Endodermal cell (in vitro differentiated cells): ENCODE results near the gene FAM72D. TPM values are rescaled to one million over a fixed set of nuclear protein-coding genes. Genes with fewer than 3 reads are reported as not detected.
"Not testable (repeated sequence)": the region's sequence is repeated elsewhere in the genome, so short reads cannot be mapped to it uniquely, and the experiment has no call there.

Experiments
- DNase-seq: peaks from one replicate; pipeline ENCODE4 v3.0.0-alpha.2; 2017
- H3K27ac ChIP-seq: 2 replicates; pipeline ENCODE4 v1.5.1; 2013; ENCODE audit warnings: mild to moderate bottlenecking, low read depth, low read length, moderate library complexity
- H3K27me3 ChIP-seq: 2 replicates; pipeline ENCODE4 v1.6.1; 2013; ENCODE audit warnings: mild to moderate bottlenecking, low read length, moderate library complexity; ENCODE audit not compliant: insufficient read depth, control insufficient read depth, poor library complexity, severe bottlenecking
- H3K36me3 ChIP-seq: 2 replicates; pipeline ENCODE4 v1.7.0; 2013; ENCODE audit warnings: mild to moderate bottlenecking, low read length, moderate library complexity; ENCODE audit not compliant: control insufficient read depth, insufficient read depth
- H3K4me1 ChIP-seq: one replicate; pipeline ENCODE4 v1.7.0; 2013; ENCODE audit warnings: low read length; ENCODE audit not compliant: control insufficient read depth, insufficient read depth
- H3K4me3 ChIP-seq: 2 replicates; pipeline ENCODE4 v1.5.1; 2013; ENCODE audit warnings: mild to moderate bottlenecking, low read length, moderate library complexity
- H3K9ac ChIP-seq: 2 replicates; pipeline ENCODE4 v1.6.1; 2013; ENCODE audit warnings: mild to moderate bottlenecking, low read length, moderate library complexity; ENCODE audit not compliant: poor library complexity, severe bottlenecking; ENCODE audit errors: extremely low read depth
- H3K9me3 ChIP-seq: 2 replicates; pipeline ENCODE4 v1.6.1; 2013; ENCODE audit warnings: mild to moderate bottlenecking, low read length, moderate library complexity; ENCODE audit not compliant: control insufficient read depth
- H3K27ac Mint-ChIP-seq: 2 replicates; pipeline ENCODE4 v1.8.0; 2020; ENCODE audit warnings: mixed read lengths
- H3K27me3 Mint-ChIP-seq: 2 replicates; pipeline ENCODE4 v1.8.0; 2021; ENCODE audit warnings: mild to moderate bottlenecking, mixed read lengths; ENCODE audit not compliant: insufficient read depth
- H3K36me3 Mint-ChIP-seq: 2 replicates; pipeline ENCODE4 v1.8.0; 2020; ENCODE audit warnings: low read depth, mixed read lengths
- H3K4me1 Mint-ChIP-seq: 2 replicates; pipeline ENCODE4 v1.8.0; 2020; ENCODE audit warnings: mixed read lengths
- H3K4me3 Mint-ChIP-seq: 2 replicates; pipeline ENCODE4 v1.8.0; 2020; ENCODE audit warnings: mild to moderate bottlenecking, moderate library complexity, mixed read lengths
- H3K9me3 Mint-ChIP-seq: 2 replicates; pipeline ENCODE4 v1.8.0; 2020; ENCODE audit warnings: mild to moderate bottlenecking, mixed read lengths
- WGBS, 2 experiments: methylation state at CpG; one replicate each; pipeline versions ENCODE4 v1.1.5 to v1.1.7; 2013; ENCODE audit warnings: missing lambda C conversion rate in 2 of 2, mixed read lengths in 1 of 2; ENCODE audit not compliant: insufficient coverage in 1 of 2, insufficient read length in 1 of 2; 5-methylcytosine and 5-hydroxymethylcytosine counted together
- total RNA-seq, 2 donors: library from RNA; stranded (reverse); fragmentation: NEBNext Ultra II Directional in 1 of 2; extraction: Animal tissue kit (Norgen Biotek cat#: 25700) in 1 of 2; gene quantifications; 2 replicates in 1 of 2; 3 replicates in 1 of 2; pipeline ENCODE4 v1.2.1, GENCODE V29; 2021

Gene FAM72D
- total RNA-seq, 2 donors from 2014 or later, result 4.1 to 9.4 TPM

DNA sequence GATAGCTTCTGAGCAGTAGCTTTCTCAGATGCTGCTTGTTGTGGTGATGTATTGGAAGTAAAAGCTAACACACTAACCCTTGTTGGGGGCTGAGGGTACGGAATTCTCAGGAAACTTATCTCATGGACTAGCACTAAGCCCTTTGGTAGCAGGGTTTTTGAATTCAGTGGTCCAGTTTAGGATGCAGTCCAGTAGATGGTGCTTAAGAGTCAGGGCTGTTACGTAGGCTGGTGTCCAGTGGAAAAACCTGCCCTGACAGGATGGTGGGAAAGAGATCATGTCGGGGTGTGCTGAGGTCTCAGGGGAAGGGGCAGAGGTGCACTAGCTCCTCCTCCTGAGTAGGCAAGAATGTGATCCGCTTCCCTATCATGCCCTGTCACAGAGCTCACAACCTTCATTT is 59.6 kb downstream of the FAM72D start:
- not testable (repeated sequence) for H3K4me1 Mint-ChIP-seq, H3K27me3 ChIP-seq, H3K4me3 ChIP-seq, DNase-seq, H3K9ac ChIP-seq, H3K27ac ChIP-seq, H3K36me3 Mint-ChIP-seq, H3K4me3 Mint-ChIP-seq, H3K4me1 ChIP-seq, H3K36me3 ChIP-seq, H3K27me3 Mint-ChIP-seq, H3K27ac Mint-ChIP-seq, H3K9me3 ChIP-seq, H3K9me3 Mint-ChIP-seq
- no CpG with 5 or more reads among the region's 4 CpGs for WGBS, 2 experiments

DNA sequence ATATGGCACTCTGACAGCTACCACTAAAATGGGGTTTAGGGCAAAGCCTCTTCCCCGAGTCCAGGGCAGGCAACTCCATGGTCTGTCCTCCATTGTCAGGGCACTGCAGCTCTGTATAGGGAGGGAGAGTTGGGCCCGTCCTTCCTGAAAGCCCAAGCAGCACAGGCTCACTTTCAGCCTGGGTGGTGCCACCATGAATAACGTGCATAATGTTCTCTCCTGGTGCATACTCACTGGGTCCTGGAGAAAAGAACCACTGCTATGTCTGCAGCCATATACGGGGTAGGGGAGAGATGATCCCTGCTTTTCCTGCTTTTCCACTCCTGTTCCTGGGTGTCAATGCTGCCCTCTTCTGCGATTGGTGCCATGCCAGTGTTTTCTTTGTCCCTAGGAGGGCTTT is 60.1 kb downstream of the FAM72D start:
- not testable (repeated sequence) for H3K27me3 ChIP-seq, H3K9me3 ChIP-seq, H3K27ac ChIP-seq, H3K4me1 ChIP-seq, H3K27ac Mint-ChIP-seq, H3K27me3 Mint-ChIP-seq, H3K36me3 Mint-ChIP-seq, H3K9ac ChIP-seq, H3K4me1 Mint-ChIP-seq, H3K36me3 ChIP-seq, H3K9me3 Mint-ChIP-seq
- 16 to 60% methylated on average over 1 to 3 of the region's 5 CpGs for WGBS, 2 experiments
- peak overlapping the region; percentile 69 for H3K4me3 Mint-ChIP-seq
- peak; percentile 52 for DNase-seq
- H3K4me3 ChIP-seq, result peak overlapping the region; percentile 62

DNA sequence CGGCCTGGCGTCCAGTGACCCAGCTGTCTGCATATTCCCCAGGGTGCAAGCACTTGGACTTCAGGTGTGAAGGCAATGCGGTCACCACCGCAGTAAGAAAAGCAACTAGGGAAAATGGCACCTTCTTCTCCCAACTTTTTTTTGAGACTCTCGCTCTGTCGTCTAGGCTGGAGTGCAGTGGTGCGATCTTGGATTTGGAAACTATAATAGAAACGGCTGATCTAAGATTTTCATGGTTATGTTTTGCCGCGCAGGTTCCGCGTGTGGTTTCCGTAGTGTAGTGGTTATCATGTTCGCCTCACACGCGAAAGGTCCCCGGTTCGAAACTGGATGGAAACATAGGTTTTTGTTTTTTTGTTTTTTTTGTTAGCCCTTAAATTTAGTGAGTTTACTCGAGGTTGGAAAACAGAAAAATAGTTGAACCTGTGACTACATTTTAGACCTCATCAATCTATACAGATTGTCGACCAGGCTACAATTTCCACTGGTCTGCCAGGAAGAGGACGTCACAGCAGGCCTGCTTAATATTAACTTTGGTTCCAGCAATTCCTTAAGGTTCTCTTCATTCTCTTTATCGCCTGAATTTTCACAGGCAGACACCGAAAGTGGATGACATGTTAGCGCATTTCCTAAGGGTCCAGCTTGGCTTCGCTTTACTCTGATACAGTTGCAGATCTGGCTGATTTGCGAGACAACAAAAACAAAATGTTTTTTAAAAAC is 61.3 kb downstream of the FAM72D start:
- 5% methylated on average over 16 of the region's 26 CpGs; no CpG with 5 or more reads in 1 of the 2 experiments for WGBS, 2 experiments

DNA sequence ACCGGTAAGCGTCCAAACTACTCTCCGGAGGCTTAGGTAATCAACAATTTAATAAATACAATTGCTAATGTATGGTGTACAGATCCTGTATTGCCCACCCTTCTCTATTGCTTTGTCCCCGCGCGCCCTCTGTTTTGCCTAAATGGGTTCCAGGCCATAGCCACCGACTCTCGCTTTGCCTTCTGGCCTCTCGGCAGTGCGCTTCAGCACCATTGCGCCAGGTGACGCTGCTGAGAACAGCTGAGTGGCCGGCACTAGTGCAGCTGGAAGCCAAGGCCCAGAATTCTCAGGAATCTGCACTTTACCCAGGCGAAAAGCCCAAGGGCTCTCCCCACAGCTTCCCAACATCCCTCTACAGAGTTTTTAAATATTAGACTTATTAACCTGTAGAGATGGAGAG is 61.9 kb downstream of the FAM72D start:
- not testable (repeated sequence) for H3K4me1 ChIP-seq, H3K9me3 Mint-ChIP-seq, DNase-seq, H3K4me1 Mint-ChIP-seq, H3K9ac ChIP-seq, H3K27ac ChIP-seq, H3K4me3 Mint-ChIP-seq, H3K36me3 ChIP-seq, H3K9me3 ChIP-seq, H3K36me3 Mint-ChIP-seq, H3K27me3 ChIP-seq, H3K27ac Mint-ChIP-seq, H3K4me3 ChIP-seq, H3K27me3 Mint-ChIP-seq
- no CpG with 5 or more reads among the region's 14 CpGs for WGBS, 2 experiments

More for the DNA sequence above, 61.3 kb downstream of the FAM72D start:
- peak overlapping the region; percentile 77 for H3K4me3 ChIP-seq
- not testable (repeated sequence) for H3K36me3 Mint-ChIP-seq, H3K4me1 ChIP-seq, H3K9ac ChIP-seq, H3K27ac ChIP-seq, H3K27me3 Mint-ChIP-seq, H3K27me3 ChIP-seq, H3K4me1 Mint-ChIP-seq, H3K9me3 Mint-ChIP-seq, H3K9me3 ChIP-seq, H3K36me3 ChIP-seq
- peak overlapping the region; percentile 56 for H3K27ac Mint-ChIP-seq
- peak; percentile 77 for DNase-seq
- peak overlapping the region; percentile 69 for H3K4me3 Mint-ChIP-seq

DNA sequence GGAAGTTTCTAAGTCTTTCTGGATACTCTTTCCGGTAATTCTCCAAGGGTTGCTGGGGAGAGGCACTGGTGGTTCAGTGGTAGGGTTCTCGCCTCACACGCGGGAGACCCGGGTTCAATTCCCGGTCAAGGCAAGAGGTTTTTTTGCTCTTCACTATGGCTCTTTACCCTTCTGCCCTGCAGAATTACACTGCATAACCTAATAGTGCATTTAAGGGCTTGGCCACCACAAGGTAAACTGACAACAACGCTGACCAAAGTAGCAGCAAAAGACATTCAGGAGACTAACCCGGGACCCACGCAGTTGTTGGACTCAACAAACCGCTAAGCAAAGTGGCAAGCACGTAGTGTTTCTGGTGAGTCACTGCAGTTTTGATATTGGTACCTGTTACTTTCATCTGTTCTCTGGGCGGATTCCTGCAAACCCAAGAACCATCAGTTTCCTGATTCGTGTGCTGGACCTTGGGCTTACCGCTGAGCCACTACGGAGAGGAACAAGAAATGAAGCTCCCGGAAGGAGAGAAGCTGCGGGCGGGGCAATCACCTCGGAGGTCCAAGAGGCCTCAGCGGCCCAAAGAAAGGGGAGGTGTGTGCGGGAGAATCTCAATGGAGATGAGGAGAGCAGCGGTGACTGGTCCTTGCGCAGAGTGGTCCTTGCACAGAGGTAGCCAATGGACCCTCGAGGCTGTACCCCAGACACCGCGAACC is 65.4 kb downstream of the FAM72D start:
- not testable (repeated sequence) for H3K27me3 Mint-ChIP-seq, H3K4me3 ChIP-seq, H3K4me1 Mint-ChIP-seq, H3K36me3 Mint-ChIP-seq, H3K27ac ChIP-seq, H3K36me3 ChIP-seq, DNase-seq, H3K4me3 Mint-ChIP-seq, H3K27ac Mint-ChIP-seq, H3K9me3 ChIP-seq, H3K4me1 ChIP-seq, H3K9ac ChIP-seq, H3K9me3 Mint-ChIP-seq, H3K27me3 ChIP-seq
- WGBS, 2 experiments, result no CpG with 5 or more reads among the region's 26 CpGs

Other genes starting within 250 kb of the FAM72D start
- gene SRGAP2B, start 646 bp upstream of the FAM72D start, total RNA-seq, result 10 to 100 TPM; 61.2 to 82.0 TPM
- not detected for gene PPIAL4D, start 146.2 kb downstream of the FAM72D start, total RNA-seq